Measurements from ENCODE around the gene SLC39A1.

GRCh38 chr1:153951801-153952200 lies 11.5 kb downstream of the SLC39A1 start:
- TF ChIP-seq CTCF (IDR thresholded peaks at IDR 0.05) = no peak
- no peak for TF ChIP-seq POLR2A (IDR thresholded peaks at IDR 0.05)
- no peak for TF ChIP-seq POLR2AphosphoS5 (IDR thresholded peaks at IDR 0.05)

All from upper lobe of left lung (tissue), 4 donors.